Brain pericyte (primary cell): Measurements from ENCODE around the gene CSTPP1.

Source experiments
- DNase-seq: peaks from one replicate; pipeline ENCODE4 v3.0.0-alpha.2; 2012; ENCODE audit warnings: low read depth, low spot score

CSTPP1 gene

GRCh38 chr11:47130543-47130942, 194.0 kb downstream of the CSTPP1 start:
- DNase-seq = no peak

GRCh38 chr11:47131136-47131535, 194.6 kb downstream of the CSTPP1 start:
- DNase-seq = no peak

- no peak for DNase-seq
Observed at GRCh38 chr11:47132490-47132889, 195.9 kb downstream of the CSTPP1 start.

- no peak for DNase-seq
Observed at GRCh38 chr11:47132981-47133380, 196.4 kb downstream of the CSTPP1 start.

- no peak for DNase-seq
Observed at GRCh38 chr11:47136327-47136726, 199.8 kb downstream of the CSTPP1 start.

GRCh38 chr11:47136921-47137320, 200.4 kb downstream of the CSTPP1 start:
- DNase-seq = no peak

GRCh38 chr11:47137476-47137875, 200.9 kb downstream of the CSTPP1 start:
- no peak for DNase-seq

GRCh38 chr11:47139878-47140277, 203.3 kb downstream of the CSTPP1 start:
- DNase-seq = no peak

GRCh38 chr11:47143322-47143721, 206.8 kb downstream of the CSTPP1 start:
- DNase-seq = peak; percentile 69

GRCh38 chr11:47144541-47144940, 208.0 kb downstream of the CSTPP1 start:
- no peak for DNase-seq

- no peak for DNase-seq
Observed at GRCh38 chr11:47147250-47147649, 210.7 kb downstream of the CSTPP1 start.

- DNase-seq = no peak
Observed at GRCh38 chr11:47147681-47148080, 211.1 kb downstream of the CSTPP1 start.

- no peak for DNase-seq
Observed at GRCh38 chr11:47148270-47148669, 211.7 kb downstream of the CSTPP1 start.

- no peak for DNase-seq
Observed at GRCh38 chr11:47148903-47149531, 212.5 kb downstream of the CSTPP1 start.

- DNase-seq = no peak
Observed at GRCh38 chr11:47149782-47150181, 213.2 kb downstream of the CSTPP1 start.

- no peak for DNase-seq
Observed at GRCh38 chr11:47152126-47152952, 215.8 kb downstream of the CSTPP1 start.

GRCh38 chr11:47152953-47153950, 216.7 kb downstream of the CSTPP1 start:
- peak; percentile 96 for DNase-seq

- no peak for DNase-seq
Observed at GRCh38 chr11:47154616-47155570, 218.3 kb downstream of the CSTPP1 start.

- DNase-seq = no peak
Observed at GRCh38 chr11:47155879-47156278, 219.3 kb downstream of the CSTPP1 start.

- DNase-seq = no peak
Observed at GRCh38 chr11:47156333-47156732, 219.8 kb downstream of the CSTPP1 start.

- no peak for DNase-seq
Observed at GRCh38 chr11:47156951-47157350, 220.4 kb downstream of the CSTPP1 start.
